BE2C (cell line): Measurements from ENCODE around the gene NRDC.

Source experiments
- DNase-seq: peaks from one replicate; pipeline ENCODE4 v3.0.0-alpha.2; 2020
- H3K27me3 ChIP-seq: fragments of 250-450 bp; sonication (Bioruptor Pico); 2 replicates; pipeline ENCODE4 v1.5.1; 2020; ENCODE audit warnings: mild to moderate bottlenecking
- H3K36me3 ChIP-seq: fragments of 250-450 bp; sonication (Bioruptor Pico); 2 replicates; pipeline ENCODE4 v1.5.1; 2020; ENCODE audit warnings: mild to moderate bottlenecking
- H3K4me1 ChIP-seq: fragments of 250-450 bp; sonication (Bioruptor Pico); 2 replicates; pipeline ENCODE4 v1.5.1; 2020
- H3K4me3 ChIP-seq: 2 replicates; pipeline ENCODE4 v1.5.1; 2011; ENCODE audit warnings: low read depth, low read length
- H3K9me3 ChIP-seq: fragments of 250-450 bp; sonication (Bioruptor Pico); 2 replicates; pipeline ENCODE4 v1.5.1; 2020
- CTCF ChIP-seq: IDR thresholded peaks from 2 replicates; pipeline ENCODE4 v1.5.1; 2012; ENCODE audit warnings: mild to moderate bottlenecking, low read depth, low read length

The NRDC gene

GRCh38 chr1:51780927-51781326, 97.6 kb downstream of the NRDC start:
- Histone ChIP-seq H3K4me3 (no peak overlapping the region), H3K4me1 (no peaks in the 10 kb centered on the region), H3K27me3 (no peaks in the 10 kb centered on the region), H3K9me3 (no peaks in the 10 kb centered on the region), H3K36me3 (peaks cover 4% of the 10 kb centered on the region; the same call in 1 of the 2 replicates)
- DNase-seq = no peak
- no peak for TF ChIP-seq CTCF

- Histone ChIP-seq H3K36me3 (no peaks in the 10 kb centered on the region; the same call in 1 of the 2 replicates), H3K27me3 (no peaks in the 10 kb centered on the region), H3K9me3 (no peaks in the 10 kb centered on the region), H3K4me1 (no peaks in the 10 kb centered on the region), H3K4me3 (no peak overlapping the region)
- TF ChIP-seq CTCF = no peak
- DNase-seq = no peak
Observed at GRCh38 chr1:51776408-51776807, 102.1 kb downstream of the NRDC start.

GRCh38 chr1:51768971-51769588, 109.4 kb downstream of the NRDC start:
- H3K36me3 ChIP-seq = no peaks in the 10 kb centered on the region

GRCh38 chr1:51761351-51761750, 117.2 kb downstream of the NRDC start:
- no peaks in the 10 kb centered on the region for H3K4me1 ChIP-seq
- no peaks in the 10 kb centered on the region for H3K27me3 ChIP-seq
- H3K4me3 ChIP-seq = no peak overlapping the region
- no peaks in the 10 kb centered on the region for H3K9me3 ChIP-seq
- TF ChIP-seq CTCF = no peak
- no peak for DNase-seq
- H3K36me3 ChIP-seq = no peaks in the 10 kb centered on the region

More at GRCh38 chr1:51768971-51769588, 109.4 kb downstream of the NRDC start:
- no peaks in the 10 kb centered on the region for H3K9me3 ChIP-seq
- H3K27me3 ChIP-seq = no peaks in the 10 kb centered on the region
- peak; percentile 69 for TF ChIP-seq CTCF
- peak; percentile 9 for DNase-seq
- no peaks in the 10 kb centered on the region for H3K4me1 ChIP-seq
- no peak overlapping the region for H3K4me3 ChIP-seq

GRCh38 chr1:51760872-51761271, 117.7 kb downstream of the NRDC start:
- DNase-seq = no peak
- TF ChIP-seq CTCF = no peak
- Histone ChIP-seq H3K9me3 (no peaks in the 10 kb centered on the region), H3K36me3 (no peaks in the 10 kb centered on the region), H3K4me3 (no peak overlapping the region), H3K4me1 (no peaks in the 10 kb centered on the region), H3K27me3 (no peaks in the 10 kb centered on the region)

GRCh38 chr1:51758310-51758709, 120.2 kb downstream of the NRDC start:
- Histone ChIP-seq H3K9me3 (no peaks in the 10 kb centered on the region), H3K27me3 (no peaks in the 10 kb centered on the region), H3K36me3 (no peaks in the 10 kb centered on the region), H3K4me3 (no peak overlapping the region), H3K4me1 (no peaks in the 10 kb centered on the region)
- DNase-seq = no peak
- TF ChIP-seq CTCF = no peak
